Endodermal cell (in vitro differentiated cells): ENCODE data around the gene DLGAP1. TPM values are rescaled to one million over a fixed set of nuclear protein-coding genes. Genes with fewer than 3 reads are reported as not detected.

Experiments
- DNase-seq: peaks from one replicate; pipeline ENCODE4 v3.0.0-alpha.2; 2017
- H3K27ac ChIP-seq: 2 replicates; pipeline ENCODE4 v1.5.1; 2013; ENCODE audit warnings: mild to moderate bottlenecking, low read depth, low read length, moderate library complexity
- H3K27me3 ChIP-seq: 2 replicates; pipeline ENCODE4 v1.6.1; 2013; ENCODE audit warnings: mild to moderate bottlenecking, low read length, moderate library complexity; ENCODE audit not compliant: insufficient read depth, control insufficient read depth, poor library complexity, severe bottlenecking
- H3K36me3 ChIP-seq: 2 replicates; pipeline ENCODE4 v1.7.0; 2013; ENCODE audit warnings: mild to moderate bottlenecking, low read length, moderate library complexity; ENCODE audit not compliant: control insufficient read depth, insufficient read depth
- H3K4me1 ChIP-seq: one replicate; pipeline ENCODE4 v1.7.0; 2013; ENCODE audit warnings: low read length; ENCODE audit not compliant: control insufficient read depth, insufficient read depth
- H3K4me3 ChIP-seq: 2 replicates; pipeline ENCODE4 v1.5.1; 2013; ENCODE audit warnings: mild to moderate bottlenecking, low read length, moderate library complexity
- H3K9ac ChIP-seq: 2 replicates; pipeline ENCODE4 v1.6.1; 2013; ENCODE audit warnings: mild to moderate bottlenecking, low read length, moderate library complexity; ENCODE audit not compliant: poor library complexity, severe bottlenecking; ENCODE audit errors: extremely low read depth
- H3K9me3 ChIP-seq: 2 replicates; pipeline ENCODE4 v1.6.1; 2013; ENCODE audit warnings: mild to moderate bottlenecking, low read length, moderate library complexity; ENCODE audit not compliant: control insufficient read depth
- H3K27ac Mint-ChIP-seq: 2 replicates; pipeline ENCODE4 v1.8.0; 2020; ENCODE audit warnings: mixed read lengths
- H3K27me3 Mint-ChIP-seq: 2 replicates; pipeline ENCODE4 v1.8.0; 2021; ENCODE audit warnings: mild to moderate bottlenecking, mixed read lengths; ENCODE audit not compliant: insufficient read depth
- H3K36me3 Mint-ChIP-seq: 2 replicates; pipeline ENCODE4 v1.8.0; 2020; ENCODE audit warnings: low read depth, mixed read lengths
- H3K4me1 Mint-ChIP-seq: 2 replicates; pipeline ENCODE4 v1.8.0; 2020; ENCODE audit warnings: mixed read lengths
- H3K4me3 Mint-ChIP-seq: 2 replicates; pipeline ENCODE4 v1.8.0; 2020; ENCODE audit warnings: mild to moderate bottlenecking, moderate library complexity, mixed read lengths
- H3K9me3 Mint-ChIP-seq: 2 replicates; pipeline ENCODE4 v1.8.0; 2020; ENCODE audit warnings: mild to moderate bottlenecking, mixed read lengths
- CTCF ChIP-seq: fragments of 200-600 bp; sonication (generic); conservative IDR thresholded peaks from 2 replicates; pipeline ENCODE4 v1.5.0; 2021; ENCODE audit warnings: antibody characterized with exemption, mild to moderate bottlenecking
- WGBS, 2 experiments: methylation state at CpG; one replicate each; pipeline versions ENCODE4 v1.1.5 to v1.1.7; 2013; ENCODE audit warnings: missing lambda C conversion rate in 2 of 2, mixed read lengths in 1 of 2; ENCODE audit not compliant: insufficient coverage in 1 of 2, insufficient read length in 1 of 2; 5-methylcytosine and 5-hydroxymethylcytosine counted together
- total RNA-seq, 2 donors: library from RNA; stranded (reverse); fragmentation: NEBNext Ultra II Directional in 1 of 2; extraction: Animal tissue kit (Norgen Biotek cat#: 25700) in 1 of 2; gene quantifications; 2 replicates in 1 of 2; 3 replicates in 1 of 2; pipeline ENCODE4 v1.2.1, GENCODE V29; 2021

DLGAP1 gene
- total RNA-seq, 2 donors from 2014 or later = 11.5 to 21.5 TPM

DNA sequence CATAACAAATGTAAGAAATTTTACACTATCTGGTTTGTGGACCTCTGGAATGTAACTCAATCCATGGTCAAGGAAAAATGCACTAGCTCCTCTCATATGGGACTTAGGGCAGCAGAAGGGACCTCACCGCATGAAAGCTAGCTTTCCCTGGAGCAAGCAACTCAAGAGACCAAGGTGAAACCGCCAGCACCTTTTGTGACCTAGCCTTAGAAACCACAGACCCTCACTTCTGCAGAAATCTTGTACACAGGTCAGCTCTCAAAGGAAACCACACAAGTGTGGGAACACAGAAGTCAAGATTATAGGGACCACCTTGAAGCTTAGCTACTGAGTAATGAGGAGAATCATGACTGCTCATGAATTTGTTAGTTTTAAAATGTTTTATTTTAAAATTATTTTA is 222.5 kb downstream of the DLGAP1 start:
- no peaks in the 10 kb centered on the region for H3K36me3 ChIP-seq
- no peak for DNase-seq
- no peaks in the 10 kb centered on the region for H3K4me1 ChIP-seq
- Mint-ChIP-seq H3K36me3 (no peaks in the 10 kb centered on the region), H3K4me3 (no peak overlapping the region), H3K27ac (no peak overlapping the region), H3K4me1 (peaks cover 31% of the 10 kb centered on the region), H3K9me3 (peaks cover 6% of the 10 kb centered on the region), H3K27me3 (peaks cover 4% of the 10 kb centered on the region)
- no peak overlapping the region for H3K9ac ChIP-seq
- peaks cover 4% of the 10 kb centered on the region for H3K9me3 ChIP-seq
- H3K27ac ChIP-seq = no peak overlapping the region
- TF ChIP-seq CTCF = no peak
- WGBS, 2 experiments = 18 to 41% methylated on average over 2 of the region's 2 CpGs
- no peak overlapping the region for H3K4me3 ChIP-seq
- H3K27me3 ChIP-seq = no peaks in the 10 kb centered on the region

DNA sequence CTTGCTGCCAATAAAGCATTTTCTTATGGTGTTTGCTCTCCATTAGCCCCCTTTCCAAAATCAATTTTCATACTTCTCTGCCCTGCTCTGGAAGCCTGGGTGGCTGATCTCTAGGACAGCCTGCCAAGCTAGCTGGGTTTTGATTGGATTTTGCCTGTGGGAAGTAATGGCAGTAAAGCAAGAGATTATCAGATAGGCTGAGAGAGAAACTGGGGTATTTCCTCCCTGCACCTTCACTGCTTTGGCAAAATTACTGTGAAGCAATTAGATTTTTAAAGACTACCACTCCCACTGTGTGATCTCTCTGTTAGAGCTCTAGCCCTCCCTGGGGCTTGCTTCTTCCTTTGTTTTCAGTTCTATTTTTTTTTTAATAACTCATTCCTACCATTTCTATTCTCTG is 223.8 kb downstream of the DLGAP1 start:
- TF ChIP-seq CTCF = no peak
- Histone ChIP-seq H3K9me3 (peaks cover 4% of the 10 kb centered on the region), H3K9ac (no peak overlapping the region), H3K4me3 (no peak overlapping the region), H3K27me3 (no peaks in the 10 kb centered on the region), H3K27ac (no peak overlapping the region), H3K4me1 (no peaks in the 10 kb centered on the region), H3K36me3 (no peaks in the 10 kb centered on the region)
- H3K36me3 Mint-ChIP-seq = no peaks in the 10 kb centered on the region
- peaks cover 6% of the 10 kb centered on the region for H3K9me3 Mint-ChIP-seq
- H3K4me3 Mint-ChIP-seq = no peak overlapping the region
- no peak overlapping the region for H3K27ac Mint-ChIP-seq
- H3K4me1 Mint-ChIP-seq = peaks cover 22% of the 10 kb centered on the region
- DNase-seq = no peak
- H3K27me3 Mint-ChIP-seq = no peaks in the 10 kb centered on the region

- DNase-seq = no peak
- H3K9me3 ChIP-seq = peaks cover 4% of the 10 kb centered on the region
- no peak overlapping the region for H3K4me3 ChIP-seq
- no peak for TF ChIP-seq CTCF
- Mint-ChIP-seq H3K9me3 (peaks cover 6% of the 10 kb centered on the region), H3K36me3 (no peaks in the 10 kb centered on the region), H3K4me3 (no peak overlapping the region), H3K27me3 (no peaks in the 10 kb centered on the region), H3K4me1 (peaks cover 22% of the 10 kb centered on the region), H3K27ac (no peak overlapping the region)
- H3K4me1 ChIP-seq = no peaks in the 10 kb centered on the region
- no peaks in the 10 kb centered on the region for H3K27me3 ChIP-seq
- H3K27ac ChIP-seq = no peak overlapping the region
- H3K9ac ChIP-seq = no peak overlapping the region
- no peaks in the 10 kb centered on the region for H3K36me3 ChIP-seq
- WGBS, 2 experiments = 96 to 100% methylated on average over 2 of the region's 3 CpGs
Measured at GRCh38 chr18:4230450-4231168, 224.5 kb downstream of the DLGAP1 start.
